Measurements from ENCODE around the gene CACTIN.

GRCh38 chr19:3670796-3671679, 44.4 kb upstream of the CACTIN start:
- TF ChIP-seq CTCF (IDR thresholded peaks at IDR 0.05; ENCODE audit: insufficient read depth, low read depth, low read length): no peak
- TF ChIP-seq EZH2 (IDR thresholded peaks at IDR 0.05; ENCODE audit: insufficient read depth, low read length): no peak

Data from astrocyte (in vitro differentiated cells and primary cell).